ENCODE measurements around the gene OR7G3. TPM values are rescaled to one million over a fixed set of nuclear protein-coding genes. Genes with fewer than 3 reads are reported as not detected.

OR7G3 gene
- polyA plus RNA-seq, 1 donor from 2014 or later: not detected

- TF ChIP-seq EZH2 (IDR thresholded peaks at IDR 0.05; ENCODE audit: borderline replicate concordance, insufficient read depth, low read length, poor library complexity, severe bottlenecking) (no peak), SMC3 (conservative IDR thresholded peaks at IDR 0.05; ENCODE audit: poor library complexity) (no peak), MXI1 (conservative IDR thresholded peaks at IDR 0.05; ENCODE audit: poor library complexity, severe bottlenecking) (no peak), REST (IDR thresholded peaks at IDR 0.05; ENCODE audit: borderline replicate concordance) (no peak), EP300 (conservative IDR thresholded peaks at IDR 0.05; ENCODE audit: poor library complexity, severe bottlenecking) (no peak), CTCF (IDR thresholded peaks at IDR 0.05; ENCODE audit: poor library complexity, severe bottlenecking) (no peak), TAF1 (IDR thresholded peaks at IDR 0.05; ENCODE audit: low read depth) (no peak), POLR2AphosphoS5 (IDR thresholded peaks at IDR 0.05) (no peak), RAD21 (conservative IDR thresholded peaks at IDR 0.05) (no peak)
- no peaks in the 10 kb centered on the region for H3K36me3 ChIP-seq (ENCODE audit: insufficient read depth, low read length)
- H4K20me1 ChIP-seq (ENCODE audit: insufficient read depth): no peaks in the 10 kb centered on the region
- H3K9me2 ChIP-seq (ENCODE audit: insufficient read depth, low read length): no peaks in the 10 kb centered on the region
- no peaks in the 10 kb centered on the region for H3K79me2 ChIP-seq (replicated peaks; ENCODE audit: insufficient read depth, low read length)
- no peaks in the 10 kb centered on the region for H3F3A ChIP-seq (ENCODE audit: insufficient read depth, low read length, poor library complexity, severe bottlenecking)
- no peak overlapping the region for H3K9ac ChIP-seq (ENCODE audit: low read length)
- no peak overlapping the region for H3K4me2 ChIP-seq (ENCODE audit: low read length)
- no peak overlapping the region for H3K4me3 ChIP-seq (ENCODE audit: low read length)
- H3K27ac ChIP-seq (ENCODE audit: low read length): no peak overlapping the region
- H2AFZ ChIP-seq (ENCODE audit: low read depth, low read length): no peak overlapping the region
- no peaks in the 10 kb centered on the region for H3K9me3 ChIP-seq (ENCODE audit: low read length)
- no peaks in the 10 kb centered on the region for H3K27me3 ChIP-seq (ENCODE audit: insufficient read depth, low read depth, low read length)
Observed at GRCh38 chr19:9171393-9171991, 44.7 kb upstream of the OR7G3 start.

GRCh38 chr19:9166846-9167245, 40.1 kb upstream of the OR7G3 start:
- H3K9ac ChIP-seq (ENCODE audit: low read length): no peak overlapping the region
- no peaks in the 10 kb centered on the region for H3K9me2 ChIP-seq (ENCODE audit: insufficient read depth, low read length)
- no peaks in the 10 kb centered on the region for H3K27me3 ChIP-seq (ENCODE audit: insufficient read depth, low read depth, low read length)
- no peak overlapping the region for H3K27ac ChIP-seq (ENCODE audit: low read length)
- no peak overlapping the region for H3K4me2 ChIP-seq (ENCODE audit: low read length)
- H3K4me3 ChIP-seq (ENCODE audit: low read length): no peak overlapping the region
- TF ChIP-seq TAF1 (IDR thresholded peaks at IDR 0.05; ENCODE audit: low read depth) (no peak), EZH2 (IDR thresholded peaks at IDR 0.05; ENCODE audit: borderline replicate concordance, insufficient read depth, low read length, poor library complexity, severe bottlenecking) (no peak), EP300 (conservative IDR thresholded peaks at IDR 0.05; ENCODE audit: poor library complexity, severe bottlenecking) (no peak), REST (IDR thresholded peaks at IDR 0.05; ENCODE audit: borderline replicate concordance) (no peak), SMC3 (conservative IDR thresholded peaks at IDR 0.05; ENCODE audit: poor library complexity) (no peak), CTCF (IDR thresholded peaks at IDR 0.05; ENCODE audit: poor library complexity, severe bottlenecking) (no peak), MXI1 (conservative IDR thresholded peaks at IDR 0.05; ENCODE audit: poor library complexity, severe bottlenecking) (no peak), POLR2AphosphoS5 (IDR thresholded peaks at IDR 0.05) (no peak), RAD21 (conservative IDR thresholded peaks at IDR 0.05) (no peak)
- H4K20me1 ChIP-seq (ENCODE audit: insufficient read depth): no peaks in the 10 kb centered on the region
- H2AFZ ChIP-seq (ENCODE audit: low read depth, low read length): no peak overlapping the region
- H3F3A ChIP-seq (ENCODE audit: insufficient read depth, low read length, poor library complexity, severe bottlenecking): no peaks in the 10 kb centered on the region
- peaks cover 10% of the 10 kb centered on the region for H3K36me3 ChIP-seq (ENCODE audit: insufficient read depth, low read length)
- peaks cover 5% of the 10 kb centered on the region for H3K9me3 ChIP-seq (ENCODE audit: low read length)
- H3K79me2 ChIP-seq (replicated peaks; ENCODE audit: insufficient read depth, low read length): no peaks in the 10 kb centered on the region

All from neural cell (in vitro differentiated cells).